ENCODE data around the gene POLDIP2. TPM values are rescaled to one million over a fixed set of nuclear protein-coding genes. Genes with fewer than 3 reads are reported as not detected.
A peak's percentile ranks its signal among the peaks of the same experiment; 100 is the strongest.

The POLDIP2 gene
- total and polyA plus RNA-seq, 7 experiments from 2014 or later: 27.9 to 89.3 (median 31.1) TPM

- H3K4me3 ChIP-seq (ENCODE audit: low read length): no peak overlapping the region
- peak overlapping the region in 4 of 9 donors; percentile 59 to 98 (median 97) for H3K27ac Mint-ChIP-seq
- H3K9me3 Mint-ChIP-seq: no peaks in the 10 kb centered on the region
- H3K4me1 Mint-ChIP-seq: peaks cover 31 to 54% (median 52%) of the 10 kb centered on the region in 7 donors
- H3K4me1 ChIP-seq (ENCODE audit: control insufficient read depth in 2 of 2, insufficient read depth in 2 of 2, low read length in 2 of 2): peaks cover 16 to 19% of the 10 kb centered on the region in 2 donors
- peak overlapping the region in 6 of 10 donors; percentile 27 to 97 (median 93) for H3K4me3 Mint-ChIP-seq
- no peaks in the 10 kb centered on the region for H3K27me3 ChIP-seq (ENCODE audit: control insufficient read depth in 2 of 2, insufficient read depth in 2 of 2, low read length in 2 of 2)
- DNase-seq (no peak), ATAC-seq (no peak)
- H3K27ac ChIP-seq (ENCODE audit: low read depth, low read length): no peak overlapping the region
- POLR2A ChIA-PET: interaction anchor here (0.6 to 4.6 kb wide), 3 partner anchors 10 to 24 kb away, joined by 4 to 75 read pairs (median 5); partner anchors contain the start of gene POLDIP2
- H3K36me3 ChIP-seq (ENCODE audit: control insufficient read depth in 2 of 3, insufficient read depth in 3 of 3, low read length in 3 of 3): peaks cover 3 to 40% (median 7%) of the 10 kb centered on the region in 3 experiments
- CTCF ChIA-PET: no interaction called here
- intact Hi-C loops (cut with micrococcal nuclease): loop anchor here (10.0 kb wide), 2 partner anchors 212 to 312 kb away; partner anchors contain the start of gene BLTP2 (in 1 of the 2)
- H3K27me3 Mint-ChIP-seq: no peaks in the 10 kb centered on the region
- no peaks in the 10 kb centered on the region for H3K9me3 ChIP-seq (ENCODE audit: control insufficient read depth in 2 of 3, low read length in 3 of 3)
- peaks cover 0 to 22% (median 3%) of the 10 kb centered on the region in 5 donors for H3K36me3 Mint-ChIP-seq
These were observed 24.1 kb downstream of the POLDIP2 start for GRCh38 chr17:28333083-28333746.

- ChIA-PET CTCF (no interaction called here), POLR2A (interaction anchor here (4.6 kb wide), 1 partner anchor 25 kb away, joined by 75 read pairs; the partner anchor contains the start of gene POLDIP2)
- H3K27me3 ChIP-seq (ENCODE audit: control insufficient read depth in 2 of 2, insufficient read depth in 2 of 2, low read length in 2 of 2): no peaks in the 10 kb centered on the region
- H3K27ac ChIP-seq (ENCODE audit: low read depth, low read length): no peak overlapping the region
- intact Hi-C loops (cut with micrococcal nuclease): loop anchor here (10.0 kb wide), 2 partner anchors 213 to 313 kb away; partner anchors contain the start of gene BLTP2 (in 1 of the 2)
- DNase-seq (no peak), ATAC-seq (no peak)
- peaks cover 22 to 42% (median 41%) of the 10 kb centered on the region in 7 donors for H3K4me1 Mint-ChIP-seq
- no peaks in the 10 kb centered on the region for H3K9me3 ChIP-seq (ENCODE audit: control insufficient read depth in 2 of 3, low read length in 3 of 3)
- no peak overlapping the region for H3K4me3 ChIP-seq (ENCODE audit: low read length)
- peak overlapping the region in 6 of 9 donors; percentile 5 to 84 (median 52) for H3K27ac Mint-ChIP-seq
- H3K4me1 ChIP-seq (ENCODE audit: control insufficient read depth in 2 of 2, insufficient read depth in 2 of 2, low read length in 2 of 2): peaks cover 16 to 19% of the 10 kb centered on the region in 2 donors
- peaks cover 0 to 27% (median 5%) of the 10 kb centered on the region in 5 donors for H3K36me3 Mint-ChIP-seq
- peak overlapping the region in 3 of 10 donors; percentile 32 to 56 (median 34) for H3K4me3 Mint-ChIP-seq
- H3K36me3 ChIP-seq (ENCODE audit: control insufficient read depth in 2 of 3, insufficient read depth in 3 of 3, low read length in 3 of 3): peaks cover 3 to 50% (median 7%) of the 10 kb centered on the region in 3 experiments
- no peaks in the 10 kb centered on the region for H3K27me3 Mint-ChIP-seq
- no peaks in the 10 kb centered on the region for H3K9me3 Mint-ChIP-seq
These were observed 25.4 kb downstream of the POLDIP2 start for GRCh38 chr17:28331891-28332420.

GRCh38 chr17:28330671-28331070, 26.7 kb downstream of the POLDIP2 start:
- Histone ChIP-seq H3K4me3 (ENCODE audit: low read length) (no peak overlapping the region), H3K4me1 (ENCODE audit: control insufficient read depth in 2 of 2, insufficient read depth in 2 of 2, low read length in 2 of 2) (peaks cover 9 to 10% of the 10 kb centered on the region in 2 donors), H3K9me3 (ENCODE audit: control insufficient read depth in 2 of 3, low read length in 3 of 3) (no peaks in the 10 kb centered on the region), H3K36me3 (ENCODE audit: control insufficient read depth in 2 of 3, insufficient read depth in 3 of 3, low read length in 3 of 3) (peaks cover 3 to 47% (median 7%) of the 10 kb centered on the region in 3 experiments), H3K27me3 (ENCODE audit: control insufficient read depth in 2 of 2, insufficient read depth in 2 of 2, low read length in 2 of 2) (no peaks in the 10 kb centered on the region), H3K27ac (ENCODE audit: low read depth, low read length) (no peak overlapping the region)
- Mint-ChIP-seq H3K4me1 (peaks cover 14 to 32% (median 30%) of the 10 kb centered on the region in 7 donors), H3K9me3 (peaks cover 0 to 1% (median 0%) of the 10 kb centered on the region in 11 donors), H3K36me3 (peaks cover 0 to 27% (median 5%) of the 10 kb centered on the region in 5 donors), H3K27me3 (no peaks in the 10 kb centered on the region), H3K4me3 (no peak overlapping the region), H3K27ac (peak overlapping the region in 1 of 9 donors; percentile 31)
- POLR2A ChIA-PET: no interaction called here
- CTCF ChIA-PET: no interaction called here
- intact Hi-C loops (cut with micrococcal nuclease): loop anchor here (10.0 kb wide), 2 partner anchors 214 to 314 kb away; partner anchors contain the start of gene BLTP2 (in 1 of the 2)
- DNase-seq (no peak), ATAC-seq (no peak)

- Mint-ChIP-seq H3K27ac (peak overlapping the region in 1 of 9 donors; percentile 4), H3K9me3 (peaks cover 0 to 1% (median 0%) of the 10 kb centered on the region in 11 donors), H3K4me3 (no peak overlapping the region), H3K27me3 (no peaks in the 10 kb centered on the region), H3K4me1 (peaks cover 0 to 13% (median 9%) of the 10 kb centered on the region in 7 donors), H3K36me3 (peaks cover 0 to 27% (median 5%) of the 10 kb centered on the region in 5 donors)
- no peak for DNase-seq
- Histone ChIP-seq H3K27ac (ENCODE audit: low read depth, low read length) (no peak overlapping the region), H3K4me3 (ENCODE audit: low read length) (no peak overlapping the region), H3K9me3 (ENCODE audit: control insufficient read depth in 2 of 3, low read length in 3 of 3) (no peaks in the 10 kb centered on the region), H3K36me3 (ENCODE audit: control insufficient read depth in 2 of 3, insufficient read depth in 3 of 3, low read length in 3 of 3) (peaks cover 3 to 45% (median 7%) of the 10 kb centered on the region in 3 experiments), H3K27me3 (ENCODE audit: control insufficient read depth in 2 of 2, insufficient read depth in 2 of 2, low read length in 2 of 2) (no peaks in the 10 kb centered on the region), H3K4me1 (ENCODE audit: control insufficient read depth in 2 of 2, insufficient read depth in 2 of 2, low read length in 2 of 2) (no peaks in the 10 kb centered on the region)
- CTCF ChIA-PET: interaction anchor here (0.7 kb wide), 1 partner anchor 820 kb away, joined by 3 read pairs; no protein-coding TSS in a partner anchor
- intact Hi-C loops (cut with micrococcal nuclease): no loop called here
- ATAC-seq: no peak
- POLR2A ChIA-PET: no interaction called here
These were observed 29.0 kb downstream of the POLDIP2 start for GRCh38 chr17:28328325-28328724.

- no peak overlapping the region for H3K27ac ChIP-seq (ENCODE audit: low read depth, low read length)
- ChIA-PET POLR2A (no interaction called here), CTCF (no interaction called here)
- peaks cover 3 to 45% (median 7%) of the 10 kb centered on the region in 3 experiments for H3K36me3 ChIP-seq (ENCODE audit: control insufficient read depth in 2 of 3, insufficient read depth in 3 of 3, low read length in 3 of 3)
- no peak overlapping the region for H3K4me3 Mint-ChIP-seq
- H3K27me3 ChIP-seq (ENCODE audit: control insufficient read depth in 2 of 2, insufficient read depth in 2 of 2, low read length in 2 of 2): no peaks in the 10 kb centered on the region
- H3K27ac Mint-ChIP-seq: peak overlapping the region in 2 of 9 donors; percentile 9 to 32
- intact Hi-C loops (cut with micrococcal nuclease): no loop called here
- DNase-seq (no peak), ATAC-seq (no peak)
- H3K4me3 ChIP-seq (ENCODE audit: low read length): no peak overlapping the region
- H3K36me3 Mint-ChIP-seq: peaks cover 0 to 27% (median 5%) of the 10 kb centered on the region in 5 donors
- H3K27me3 Mint-ChIP-seq: no peaks in the 10 kb centered on the region
- peaks cover 0 to 1% (median 0%) of the 10 kb centered on the region in 11 donors for H3K9me3 Mint-ChIP-seq
- H3K4me1 Mint-ChIP-seq: peaks cover 0 to 13% (median 7%) of the 10 kb centered on the region in 7 donors
- no peaks in the 10 kb centered on the region for H3K9me3 ChIP-seq (ENCODE audit: control insufficient read depth in 2 of 3, low read length in 3 of 3)
- H3K4me1 ChIP-seq (ENCODE audit: control insufficient read depth in 2 of 2, insufficient read depth in 2 of 2, low read length in 2 of 2): no peaks in the 10 kb centered on the region
These were observed 29.6 kb downstream of the POLDIP2 start for GRCh38 chr17:28327709-28328108.

- DNase-seq (peak in 1 of 9 donors; percentile 17), ATAC-seq (no peak)
- intact Hi-C loops (cut with micrococcal nuclease): no loop called here
- Histone ChIP-seq H3K36me3 (ENCODE audit: control insufficient read depth in 2 of 3, insufficient read depth in 3 of 3, low read length in 3 of 3) (peaks cover 3 to 43% (median 7%) of the 10 kb centered on the region in 3 experiments), H3K4me1 (ENCODE audit: control insufficient read depth in 2 of 2, insufficient read depth in 2 of 2, low read length in 2 of 2) (no peaks in the 10 kb centered on the region), H3K27ac (ENCODE audit: low read depth, low read length) (no peak overlapping the region), H3K4me3 (ENCODE audit: low read length) (no peak overlapping the region), H3K27me3 (ENCODE audit: control insufficient read depth in 2 of 2, insufficient read depth in 2 of 2, low read length in 2 of 2) (no peaks in the 10 kb centered on the region), H3K9me3 (ENCODE audit: control insufficient read depth in 2 of 3, low read length in 3 of 3) (no peaks in the 10 kb centered on the region)
- peaks cover 0 to 25% (median 5%) of the 10 kb centered on the region in 5 donors for H3K36me3 Mint-ChIP-seq
- peaks cover 0 to 1% (median 0%) of the 10 kb centered on the region in 11 donors for H3K9me3 Mint-ChIP-seq
- POLR2A ChIA-PET: no interaction called here
- peak overlapping the region in 1 of 9 donors; percentile 32 for H3K27ac Mint-ChIP-seq
- CTCF ChIA-PET: no interaction called here
- H3K4me3 Mint-ChIP-seq: no peak overlapping the region
- H3K27me3 Mint-ChIP-seq: no peaks in the 10 kb centered on the region
- H3K4me1 Mint-ChIP-seq: peaks cover 0 to 14% (median 1%) of the 10 kb centered on the region in 7 donors
These were observed 30.2 kb downstream of the POLDIP2 start for GRCh38 chr17:28327031-28327607.
